Urinary bladder (tissue), 4 donors: ENCODE results near the gene SCAF1. TPM values are rescaled to one million over a fixed set of nuclear protein-coding genes. Genes with fewer than 3 reads are reported as not detected.

ENCODE experiments used
- DNase-seq: peaks from one replicate; pipeline ENCODE4 v3.0.0-alpha.2; 2015; ENCODE audit errors: extremely low spot score
- H3K27ac ChIP-seq: one replicate; pipeline ENCODE4 v1.5.1; 2013; ENCODE audit warnings: low read depth, mild to moderate bottlenecking, moderate library complexity
- H3K36me3 ChIP-seq: one replicate; pipeline ENCODE4 v1.6.1; 2013; ENCODE audit warnings: mild to moderate bottlenecking, moderate library complexity; ENCODE audit not compliant: insufficient read depth
- H3K4me1 ChIP-seq: one replicate; pipeline ENCODE4 v1.6.1; 2013; ENCODE audit warnings: mild to moderate bottlenecking, moderate library complexity; ENCODE audit not compliant: insufficient read depth
- H3K4me3 ChIP-seq: one replicate; pipeline ENCODE4 v1.5.1; 2013; ENCODE audit warnings: low read depth, low read length
- WGBS: extraction: QIAGEN DNeasy Blood & Tissue Kit; methylation state at CpG from one replicate; pipeline ENCODE4 v1.1.7; 2013; 5-methylcytosine and 5-hydroxymethylcytosine counted together
- polyA plus RNA-seq: library from polyadenylated mRNA; stranded (reverse); fragments of 200-250 nt; gene quantifications from one replicate; pipeline ENCODE4 v1.2.3, GENCODE V29; 2013
- small RNA-seq: library from RNA; depleted of rRNA; stranded (forward); fragments of <200 nt; gene quantifications from one replicate; pipeline ENCODE3, GENCODE V24; 2014
- total RNA-seq: library from RNA; depleted of rRNA; stranded (reverse); fragments of >200 nt; gene quantifications from one replicate; pipeline ENCODE4 v1.2.3, GENCODE V29; 2014
- donor health status: healthy with polysubstance abuse.
- donor health status: healthy.

SCAF1 gene
- total and polyA plus RNA-seq, 2 donors = 8.3 to 42.3 TPM

DNA sequence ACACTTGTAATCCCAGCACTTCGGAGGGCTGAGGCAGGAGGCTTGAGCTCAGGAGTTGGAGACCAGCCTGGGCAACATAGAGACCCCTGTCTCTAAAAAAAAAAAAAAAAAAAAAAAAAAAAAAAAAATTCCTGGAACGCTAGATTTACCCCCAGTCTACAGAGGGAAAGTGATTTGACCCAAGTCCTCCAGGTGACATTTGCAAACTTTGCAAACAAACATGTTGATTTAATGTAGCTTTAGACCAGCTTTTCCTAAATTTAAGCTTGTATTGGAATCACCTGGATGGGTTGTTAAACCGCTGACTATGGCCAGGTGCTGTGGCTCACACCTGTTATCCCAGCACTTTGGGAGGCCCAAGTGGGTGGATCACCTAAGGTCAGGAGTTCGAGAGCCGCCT is 57.4 kb downstream of the SCAF1 start:
- no peaks in the 10 kb centered on the region for H3K36me3 ChIP-seq
- H3K27ac ChIP-seq = no peak overlapping the region
- WGBS = 91% methylated on average over 5 of the region's 5 CpGs
- DNase-seq = no peak
- no peak overlapping the region for H3K4me3 ChIP-seq
- H3K4me1 ChIP-seq = no peaks in the 10 kb centered on the region

DNA sequence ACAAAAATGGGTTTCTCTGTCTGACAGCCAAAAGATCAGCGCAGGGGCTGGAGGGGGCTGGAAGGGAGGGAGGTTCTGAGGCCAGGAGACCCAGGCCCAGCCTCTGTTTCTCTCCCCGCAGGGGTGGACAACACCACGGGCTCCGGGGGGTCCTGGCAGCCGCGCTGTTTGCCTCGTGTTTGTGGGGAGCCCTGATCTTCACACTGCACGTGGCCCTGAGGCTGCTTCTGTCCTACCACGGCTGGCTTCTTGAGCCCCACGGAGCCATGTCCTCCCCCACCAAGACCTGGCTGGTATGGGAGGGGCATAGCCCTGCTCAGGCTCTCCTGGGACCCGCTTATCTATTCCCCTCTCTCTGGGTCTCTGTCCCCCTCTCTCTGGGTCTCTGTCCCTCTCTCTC is 58.6 kb downstream of the SCAF1 start:
- H3K36me3 ChIP-seq = no peaks in the 10 kb centered on the region
- WGBS = 68% methylated on average over 11 of the region's 11 CpGs
- no peak overlapping the region for H3K27ac ChIP-seq
- DNase-seq = no peak
- no peak overlapping the region for H3K4me3 ChIP-seq
- H3K4me1 ChIP-seq = no peaks in the 10 kb centered on the region

DNA sequence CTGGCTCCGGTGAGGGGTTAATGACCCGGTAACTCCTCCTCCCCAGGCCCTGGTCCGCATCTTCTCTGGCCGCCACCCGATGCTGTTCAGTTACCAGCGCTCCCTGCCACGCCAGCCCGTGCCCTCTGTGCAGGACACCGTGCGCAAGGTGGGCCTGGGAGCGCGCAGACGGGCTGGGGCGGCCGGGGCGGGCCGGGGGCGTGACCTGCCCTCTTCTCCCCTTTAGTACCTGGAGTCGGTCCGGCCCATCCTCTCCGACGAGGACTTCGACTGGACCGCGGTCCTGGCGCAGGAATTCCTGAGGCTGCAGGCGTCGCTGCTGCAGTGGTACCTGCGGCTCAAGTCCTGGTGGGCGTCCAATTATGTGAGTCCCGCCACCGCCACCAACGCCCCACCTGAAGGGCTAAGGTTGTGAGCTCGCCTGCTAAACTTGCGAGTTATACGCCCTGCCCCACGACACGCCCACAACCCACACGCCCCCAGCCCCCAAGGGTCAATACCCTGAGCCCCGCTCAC is 59.3 kb downstream of the SCAF1 start:
- H3K4me1 ChIP-seq = no peaks in the 10 kb centered on the region
- H3K4me3 ChIP-seq = no peak overlapping the region
- DNase-seq = no peak
- H3K27ac ChIP-seq = no peak overlapping the region
- H3K36me3 ChIP-seq = no peaks in the 10 kb centered on the region
- WGBS = 57% methylated on average over 40 of the region's 40 CpGs

DNA sequence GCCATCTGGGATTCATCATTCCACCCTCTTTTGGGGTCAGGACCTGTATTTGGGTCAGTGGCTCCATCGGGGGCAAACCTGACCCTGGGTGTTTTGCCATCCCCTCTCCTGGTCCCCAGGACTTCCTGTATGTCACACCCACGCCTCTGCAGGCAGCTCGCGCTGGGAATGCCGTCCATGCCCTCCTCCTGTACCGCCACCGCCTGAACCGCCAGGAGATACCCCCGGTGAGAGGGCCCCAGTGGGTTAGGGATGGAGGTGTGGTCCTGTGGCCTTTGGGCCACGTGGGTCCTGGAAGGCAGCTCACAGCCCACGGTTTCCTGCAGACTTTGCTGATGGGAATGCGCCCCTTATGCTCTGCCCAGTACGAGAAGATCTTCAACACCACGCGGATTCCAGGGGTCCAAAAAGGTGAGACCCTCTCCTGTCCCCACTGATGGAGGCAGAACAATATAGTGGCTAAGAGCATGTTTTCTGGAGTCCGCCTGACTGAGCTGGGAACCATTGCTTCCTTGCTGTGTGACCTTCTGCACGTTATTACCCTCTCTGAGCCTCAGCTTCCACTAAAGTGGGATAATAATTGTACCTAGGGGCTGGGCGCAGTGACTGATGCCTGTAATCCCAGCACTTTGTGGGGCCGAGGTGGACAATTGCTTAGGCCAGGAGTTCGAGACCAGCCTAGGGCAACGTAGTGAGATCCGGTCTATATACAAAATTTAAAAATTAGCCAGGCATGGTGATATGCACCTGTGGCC is 63.1 kb downstream of the SCAF1 start:
- no peak for DNase-seq
- 92% methylated on average over 22 of the region's 22 CpGs for WGBS
- H3K4me1 ChIP-seq = no peaks in the 10 kb centered on the region
- no peaks in the 10 kb centered on the region for H3K36me3 ChIP-seq
- H3K27ac ChIP-seq = no peak overlapping the region
- no peak overlapping the region for H3K4me3 ChIP-seq

DNA sequence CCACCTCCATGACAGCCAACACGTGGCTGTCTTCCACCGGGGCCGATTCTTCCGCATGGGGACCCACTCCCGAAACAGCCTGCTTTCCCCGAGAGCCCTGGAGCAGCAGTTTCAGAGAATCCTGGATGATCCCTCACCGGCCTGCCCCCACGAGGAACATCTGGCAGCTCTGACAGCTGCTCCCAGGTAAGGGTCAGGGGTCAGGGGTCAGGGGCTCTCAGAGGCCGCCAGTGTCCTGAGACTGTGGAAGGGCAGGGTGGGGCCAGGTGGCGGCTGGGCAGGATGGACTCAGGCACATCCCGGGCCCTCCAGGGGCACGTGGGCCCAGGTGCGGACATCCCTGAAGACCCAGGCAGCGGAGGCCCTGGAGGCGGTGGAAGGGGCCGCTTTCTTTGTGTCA is 63.9 kb downstream of the SCAF1 start:
- no peaks in the 10 kb centered on the region for H3K4me1 ChIP-seq
- H3K27ac ChIP-seq = no peak overlapping the region
- H3K36me3 ChIP-seq = no peaks in the 10 kb centered on the region
- WGBS = 91% methylated on average over 16 of the region's 16 CpGs
- H3K4me3 ChIP-seq = no peak overlapping the region
- no peak for DNase-seq

Small RNA genes within 50 kb of the gene (small RNA-seq; reads per million reads assigned to genes)
- gene MIR5088 = not detected

Other genes starting within 250 kb of the SCAF1 start
- not detected for gene PTH2, start 218.8 kb upstream of the SCAF1 start, total RNA-seq
- not detected for gene PTH2, start 218.8 kb upstream of the SCAF1 start, polyA plus RNA-seq
- gene GFY, start 216.8 kb upstream of the SCAF1 start, total RNA-seq = not detected
- not detected for gene GFY, start 216.8 kb upstream of the SCAF1 start, polyA plus RNA-seq
- 0.85 TPM for gene SLC17A7, start 200.7 kb upstream of the SCAF1 start, total RNA-seq
- 2.1 TPM for gene SLC17A7, start 200.7 kb upstream of the SCAF1 start, polyA plus RNA-seq
- 49.6 TPM for gene PIH1D1, start 190.4 kb upstream of the SCAF1 start, total RNA-seq
- 69.6 TPM for gene PIH1D1, start 190.4 kb upstream of the SCAF1 start, polyA plus RNA-seq
- gene ALDH16A1, start 189.0 kb upstream of the SCAF1 start, total RNA-seq = 14.2 TPM
- gene ALDH16A1, start 189.0 kb upstream of the SCAF1 start, polyA plus RNA-seq = 34.7 TPM
- 3.4 TPM for gene FLT3LG, start 168.0 kb upstream of the SCAF1 start, total RNA-seq
- 18.8 TPM for gene FLT3LG, start 168.0 kb upstream of the SCAF1 start, polyA plus RNA-seq
- gene RPL13A, start 154.6 kb upstream of the SCAF1 start, total RNA-seq = 2,198 TPM
- gene RPL13A, start 154.6 kb upstream of the SCAF1 start, polyA plus RNA-seq = 3,726 TPM
- 1,853 TPM for gene RPS11, start 145.8 kb upstream of the SCAF1 start, total RNA-seq
- 3,946 TPM for gene RPS11, start 145.8 kb upstream of the SCAF1 start, polyA plus RNA-seq
- gene FCGRT, start 129.5 kb upstream of the SCAF1 start, total RNA-seq = 118 TPM
- 200 TPM for gene FCGRT, start 129.5 kb upstream of the SCAF1 start, polyA plus RNA-seq
- gene RCN3, start 114.2 kb upstream of the SCAF1 start, total RNA-seq = 50.2 TPM
- gene RCN3, start 114.2 kb upstream of the SCAF1 start, polyA plus RNA-seq = 31.2 TPM
- gene NOSIP, start 61.7 kb upstream of the SCAF1 start, total RNA-seq = 33.0 TPM
- 67.2 TPM for gene NOSIP, start 61.7 kb upstream of the SCAF1 start, polyA plus RNA-seq
- gene PRRG2, start 60.9 kb upstream of the SCAF1 start, total RNA-seq = 1.6 TPM
- gene PRRG2, start 60.9 kb upstream of the SCAF1 start, polyA plus RNA-seq = 3.6 TPM
- 4.2 TPM for gene PRR12, start 51.0 kb upstream of the SCAF1 start, total RNA-seq
- gene PRR12, start 51.0 kb upstream of the SCAF1 start, polyA plus RNA-seq = 20.3 TPM
- gene RRAS, start 2.1 kb upstream of the SCAF1 start, total RNA-seq = 11.8 TPM
- gene RRAS, start 2.1 kb upstream of the SCAF1 start, polyA plus RNA-seq = 279 TPM
- gene IRF3, start 23.6 kb downstream of the SCAF1 start, total RNA-seq = 31.9 TPM
- 84.9 TPM for gene IRF3, start 23.6 kb downstream of the SCAF1 start, polyA plus RNA-seq
- 3.1 TPM for gene BCL2L12, start 23.7 kb downstream of the SCAF1 start, total RNA-seq
- gene BCL2L12, start 23.7 kb downstream of the SCAF1 start, polyA plus RNA-seq = 23.6 TPM
- 121 TPM for gene PRMT1, start 35.1 kb downstream of the SCAF1 start, total RNA-seq
- gene PRMT1, start 35.1 kb downstream of the SCAF1 start, polyA plus RNA-seq = 215 TPM
- 1.4 TPM for gene ADM5, start 47.4 kb downstream of the SCAF1 start, total RNA-seq
- gene ADM5, start 47.4 kb downstream of the SCAF1 start, polyA plus RNA-seq = 6.3 TPM
- gene CPT1C, start 48.9 kb downstream of the SCAF1 start, total RNA-seq = 11.8 TPM
- gene CPT1C, start 48.9 kb downstream of the SCAF1 start, polyA plus RNA-seq = 7.3 TPM
- 0.26 TPM for gene TSKS, start 121.1 kb downstream of the SCAF1 start, total RNA-seq
- 1.2 TPM for gene TSKS, start 121.1 kb downstream of the SCAF1 start, polyA plus RNA-seq
- gene AP2A1, start 124.8 kb downstream of the SCAF1 start, total RNA-seq = 37.3 TPM
- gene AP2A1, start 124.8 kb downstream of the SCAF1 start, polyA plus RNA-seq = 95.4 TPM
- gene FUZ, start 171.1 kb downstream of the SCAF1 start, total RNA-seq = 13.3 TPM
- gene FUZ, start 171.1 kb downstream of the SCAF1 start, polyA plus RNA-seq = 29.0 TPM
- gene MED25, start 176.1 kb downstream of the SCAF1 start, total RNA-seq = 16.7 TPM
- gene MED25, start 176.1 kb downstream of the SCAF1 start, polyA plus RNA-seq = 42.9 TPM
- gene PTOV1, start 208.9 kb downstream of the SCAF1 start, total RNA-seq = 46.1 TPM
- gene PTOV1, start 208.9 kb downstream of the SCAF1 start, polyA plus RNA-seq = 121 TPM
- gene PNKP, start 225.4 kb downstream of the SCAF1 start, total RNA-seq = 28.4 TPM
- 31.4 TPM for gene PNKP, start 225.4 kb downstream of the SCAF1 start, polyA plus RNA-seq
- 4.7 TPM for gene AKT1S1, start 235.1 kb downstream of the SCAF1 start, total RNA-seq
- 55.0 TPM for gene AKT1S1, start 235.1 kb downstream of the SCAF1 start, polyA plus RNA-seq
- 8.5 TPM for gene TBC1D17, start 235.5 kb downstream of the SCAF1 start, total RNA-seq
- 74.6 TPM for gene TBC1D17, start 235.5 kb downstream of the SCAF1 start, polyA plus RNA-seq